ENCODE measurements around the gene SYNM. TPM values are rescaled to one million over a fixed set of nuclear protein-coding genes. Genes with fewer than 3 reads are reported as not detected.
"Not testable (repeated sequence)": the region's sequence is repeated elsewhere in the genome, so short reads cannot be mapped to it uniquely, and the experiment has no call there.

The SYNM gene
- total RNA-seq, 2 donors from 2014 or later = 2.8 to 3.3 TPM

DNA sequence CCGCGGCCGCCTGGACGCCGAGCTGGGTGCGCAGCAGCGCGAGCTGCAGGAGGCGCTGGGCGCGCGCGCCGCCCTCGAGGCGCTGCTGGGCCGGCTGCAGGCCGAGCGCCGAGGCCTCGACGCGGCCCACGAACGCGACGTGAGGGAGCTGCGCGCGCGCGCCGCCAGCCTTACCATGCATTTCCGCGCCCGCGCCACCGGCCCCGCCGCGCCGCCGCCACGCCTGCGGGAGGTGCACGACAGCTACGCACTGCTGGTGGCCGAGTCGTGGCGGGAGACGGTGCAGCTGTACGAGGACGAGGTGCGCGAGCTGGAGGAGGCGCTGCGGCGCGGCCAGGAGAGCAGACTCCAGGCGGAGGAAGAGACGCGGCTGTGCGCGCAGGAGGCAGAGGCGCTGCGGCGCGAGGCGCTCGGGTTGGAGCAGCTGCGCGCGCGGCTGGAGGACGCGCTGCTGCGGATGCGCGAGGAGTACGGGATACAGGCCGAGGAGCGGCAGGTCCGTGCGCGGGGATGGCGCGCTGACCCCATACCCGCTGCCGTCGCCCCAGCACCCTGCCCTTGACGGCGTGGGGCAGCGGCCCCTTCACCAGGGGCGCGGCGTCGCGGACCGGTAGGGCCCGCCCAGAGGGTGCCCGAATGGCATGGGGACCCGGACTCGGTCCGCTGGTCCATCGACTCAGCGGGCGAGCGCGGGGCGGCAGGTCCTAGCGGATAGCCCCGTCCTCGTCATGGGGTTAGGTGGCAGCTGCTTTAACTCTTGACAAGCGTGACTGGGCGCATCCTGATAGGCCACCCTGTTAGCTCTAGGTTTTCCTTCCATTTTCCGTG, 848 bp downstream of the SYNM start:
- Mint-ChIP-seq H3K4me1 (ENCODE audit: low read depth) (peaks cover 18% of the 10 kb centered on the region), H3K36me3 (ENCODE audit: insufficient read depth in 2 of 2) (peaks cover 0 to 1% of the 10 kb centered on the region in 2 donors), H3K9me3 (no peaks in the 10 kb centered on the region), H3K27me3 (ENCODE audit: low read depth) (peaks cover 40% of the 10 kb centered on the region), H3K4me3 (peak overlapping the region; percentile 78 to 84), H3K27ac (no peak overlapping the region)
- peak; percentile 52 to 69 for DNase-seq
- peak; percentile 66 to 68 for ATAC-seq (replicated peaks in 1 of 2)

DNA sequence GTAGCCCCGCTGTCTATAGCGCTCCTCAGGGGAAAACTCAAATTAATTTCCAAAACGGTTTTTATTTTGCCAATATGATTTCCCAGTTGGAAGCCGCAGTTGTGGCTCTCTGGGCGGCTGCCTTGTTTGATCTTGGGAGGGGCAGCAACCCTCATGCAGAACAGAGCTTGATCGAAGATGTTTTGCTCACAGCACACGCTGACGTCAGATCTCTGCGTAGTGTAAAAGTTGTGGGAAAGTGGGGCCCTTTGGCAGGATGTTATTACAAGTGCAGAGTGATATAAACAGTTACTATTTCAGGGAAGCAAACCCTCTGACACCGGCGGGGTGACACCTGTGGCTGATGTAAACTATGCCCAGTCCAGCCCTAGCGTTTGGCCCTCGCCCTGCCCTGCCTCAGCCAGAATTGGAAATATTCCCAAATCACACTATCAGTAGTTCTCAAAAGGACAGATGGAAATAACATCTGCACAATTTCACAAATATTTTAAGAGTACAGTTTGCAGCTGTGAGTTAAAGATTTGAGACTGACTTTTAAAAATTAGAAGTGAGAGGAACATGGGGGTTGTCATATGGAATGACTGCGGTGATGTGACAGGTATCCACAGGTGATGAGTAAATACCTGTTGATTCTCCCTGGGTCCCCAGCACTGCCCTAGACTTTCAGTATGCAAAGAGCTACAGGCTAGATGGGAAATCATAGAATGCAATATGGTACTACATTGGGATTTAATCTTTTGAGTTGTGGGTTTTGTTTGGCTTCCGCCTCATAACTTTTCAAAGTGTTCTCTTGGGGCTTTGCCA, 1.7 kb downstream of the SYNM start:
- H3K27ac Mint-ChIP-seq = peak overlapping the region; percentile 14
- H3K27me3 Mint-ChIP-seq (ENCODE audit: low read depth) = peaks cover 37% of the 10 kb centered on the region
- peaks cover 18% of the 10 kb centered on the region for H3K4me1 Mint-ChIP-seq (ENCODE audit: low read depth)

DNA sequence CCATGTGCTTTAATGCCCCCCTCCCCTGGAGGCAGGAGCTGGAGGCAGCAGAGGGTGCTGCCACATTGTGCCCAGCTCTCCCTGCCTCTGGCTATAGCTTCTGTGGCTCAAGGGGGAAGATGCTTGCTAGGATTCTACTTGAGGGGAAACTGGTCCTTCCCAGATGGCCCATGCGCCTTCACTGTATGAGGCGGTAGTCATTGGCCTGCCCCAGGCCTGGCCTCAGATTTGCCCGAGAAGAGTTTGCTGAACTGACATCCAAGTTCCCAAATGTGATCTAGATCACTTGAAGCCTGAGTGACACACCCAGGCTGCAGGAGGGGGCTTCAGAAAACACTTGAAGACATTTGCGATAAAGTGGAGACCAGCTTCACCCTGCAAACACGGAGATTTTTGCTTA, 4.1 kb downstream of the SYNM start:
- Mint-ChIP-seq H3K4me1 (ENCODE audit: low read depth) (peaks cover 18% of the 10 kb centered on the region), H3K27me3 (ENCODE audit: low read depth) (peaks cover 14% of the 10 kb centered on the region), H3K27ac (no peak overlapping the region), H3K36me3 (ENCODE audit: insufficient read depth in 2 of 2) (peaks cover 0 to 1% of the 10 kb centered on the region in 2 donors), H3K4me3 (no peak overlapping the region), H3K9me3 (no peaks in the 10 kb centered on the region)
- DNase-seq (no peak), ATAC-seq (replicated peaks in 1 of 2) (no peak)

More for the DNA sequence above, 1.7 kb downstream of the SYNM start:
- DNase-seq (peak; percentile 19 to 22), ATAC-seq (replicated peaks in 1 of 2) (peak in 1 of 2 donors; percentile 11)
- peaks cover 0 to 1% of the 10 kb centered on the region in 2 donors for H3K36me3 Mint-ChIP-seq (ENCODE audit: insufficient read depth in 2 of 2)
- H3K4me3 Mint-ChIP-seq = peak overlapping the region; percentile 75 to 84
- H3K9me3 Mint-ChIP-seq = no peaks in the 10 kb centered on the region

DNA sequence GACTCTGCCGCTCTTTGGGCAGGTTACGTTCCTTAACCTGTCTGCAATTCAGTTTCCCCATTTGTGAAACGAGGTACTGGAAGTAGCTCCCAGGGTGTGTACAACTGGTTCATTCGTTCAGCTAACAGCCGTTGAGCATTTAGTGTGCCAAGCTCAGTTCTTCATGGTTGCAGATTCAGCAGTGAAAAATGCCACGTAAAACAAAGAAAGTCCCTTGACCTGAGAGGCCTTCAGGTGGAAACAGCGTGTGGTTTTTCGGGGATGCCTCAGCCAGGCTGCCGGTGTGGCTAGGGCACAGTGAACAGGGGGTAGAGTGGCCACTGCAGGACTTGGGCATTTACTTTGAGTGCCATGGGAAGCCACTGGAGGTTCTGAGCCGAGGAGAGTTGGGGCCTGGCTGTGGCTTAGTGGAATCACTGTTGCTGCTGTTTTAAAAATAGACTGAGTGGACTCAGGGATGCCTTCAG, 4.7 kb downstream of the SYNM start:
- Mint-ChIP-seq H3K27me3 (ENCODE audit: low read depth) (peaks cover 14% of the 10 kb centered on the region), H3K36me3 (ENCODE audit: insufficient read depth in 2 of 2) (peaks cover 0 to 1% of the 10 kb centered on the region in 2 donors), H3K4me1 (ENCODE audit: low read depth) (peaks cover 18% of the 10 kb centered on the region), H3K4me3 (no peak overlapping the region), H3K27ac (no peak overlapping the region), H3K9me3 (no peaks in the 10 kb centered on the region)
- ATAC-seq (replicated peaks in 1 of 2) (no peak), DNase-seq (no peak)

DNA sequence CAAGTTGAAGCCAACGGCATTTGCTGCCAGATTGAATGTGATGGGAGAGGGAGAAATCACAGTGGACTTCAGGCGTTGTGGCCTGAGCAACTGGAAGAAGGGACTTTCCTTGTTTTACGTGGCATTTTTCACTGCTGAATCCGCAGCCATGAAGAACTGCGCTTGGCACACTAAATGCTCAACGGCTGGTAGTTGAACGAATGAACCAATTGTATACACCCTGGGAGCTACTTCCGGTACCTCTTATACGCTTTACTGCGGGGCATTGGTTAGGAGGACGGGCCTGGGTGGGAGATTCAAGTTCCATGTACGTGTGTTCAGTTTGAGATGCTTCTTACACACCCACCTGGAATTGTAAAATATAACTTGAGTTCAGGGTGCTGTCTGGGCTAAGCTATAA, 5.2 kb downstream of the SYNM start:
- Mint-ChIP-seq H3K4me1 (ENCODE audit: low read depth) (peaks cover 18% of the 10 kb centered on the region), H3K36me3 (ENCODE audit: insufficient read depth in 2 of 2) (no peaks in the 10 kb centered on the region), H3K4me3 (no peak overlapping the region), H3K27ac (no peak overlapping the region), H3K9me3 (no peaks in the 10 kb centered on the region), H3K27me3 (ENCODE audit: low read depth) (peaks cover 14% of the 10 kb centered on the region)
- DNase-seq (no peak), ATAC-seq (replicated peaks in 1 of 2) (no peak)

DNA sequence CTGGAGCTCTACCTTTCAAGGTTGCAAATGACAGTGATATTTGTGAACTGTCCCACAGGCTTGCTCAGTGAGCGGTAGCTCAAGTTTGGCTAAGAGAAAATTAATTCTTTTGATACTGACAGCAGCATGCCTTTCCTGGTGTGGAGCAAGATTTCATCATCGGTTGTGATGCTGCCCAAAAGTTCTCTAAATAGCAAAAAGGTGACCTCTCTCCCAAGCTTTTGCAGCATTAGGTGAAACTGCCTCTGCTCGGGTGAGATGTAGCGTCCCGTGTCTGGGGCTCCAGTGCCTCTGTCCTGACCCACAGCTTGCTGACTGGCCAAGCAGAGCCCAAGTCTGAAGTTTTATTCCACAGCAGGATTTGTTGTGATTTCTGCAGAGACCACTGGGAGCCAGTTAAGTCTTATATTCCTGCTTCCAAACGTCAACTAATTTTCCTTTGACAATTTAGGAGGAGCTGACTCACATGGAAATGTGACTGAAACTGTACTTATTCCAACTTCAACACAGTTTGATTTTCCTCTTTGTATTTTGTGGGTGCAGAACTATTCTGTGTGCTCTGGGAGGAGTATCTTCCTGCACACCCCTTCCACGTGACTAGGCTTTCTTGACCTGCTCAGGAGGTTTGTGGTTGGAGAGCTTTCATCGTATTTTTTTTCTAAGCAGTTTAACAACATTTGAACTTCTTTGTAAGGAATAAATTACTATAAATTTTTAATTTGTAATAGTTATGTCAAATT, 5.9 kb downstream of the SYNM start:
- no peak for ATAC-seq (replicated peaks in 1 of 2)
- H3K4me1 Mint-ChIP-seq (ENCODE audit: low read depth) = peaks cover 18% of the 10 kb centered on the region
- H3K36me3 Mint-ChIP-seq (ENCODE audit: insufficient read depth in 2 of 2) = no peaks in the 10 kb centered on the region
- H3K27ac Mint-ChIP-seq = no peak overlapping the region
- H3K27me3 Mint-ChIP-seq (ENCODE audit: low read depth) = peaks cover 14% of the 10 kb centered on the region
- H3K9me3 Mint-ChIP-seq = no peaks in the 10 kb centered on the region
- no peak overlapping the region for H3K4me3 Mint-ChIP-seq
- no peak for DNase-seq

DNA sequence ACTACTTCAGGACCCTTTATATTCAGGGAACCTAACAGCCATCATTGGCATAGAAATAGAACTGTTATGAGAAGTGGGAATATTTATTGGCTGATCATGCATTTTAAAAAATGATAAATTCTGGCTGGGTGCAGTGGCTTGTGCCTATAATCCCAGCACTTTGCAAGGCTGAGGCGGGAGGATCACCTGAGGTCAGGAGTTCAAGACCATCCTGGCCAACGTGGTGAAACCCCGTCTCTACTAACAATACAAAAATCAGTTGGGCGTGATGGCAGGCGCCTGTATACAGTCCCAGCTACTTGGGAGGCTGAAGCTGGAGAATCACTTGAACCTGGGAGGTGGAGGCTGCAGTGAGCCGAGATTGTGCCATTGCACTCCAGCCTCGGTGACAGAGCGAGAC, 6.8 kb downstream of the SYNM start:
- H3K9me3 Mint-ChIP-seq; H3K27ac Mint-ChIP-seq; H3K36me3 Mint-ChIP-seq (ENCODE audit: insufficient read depth in 2 of 2); H3K4me3 Mint-ChIP-seq; H3K27me3 Mint-ChIP-seq (ENCODE audit: low read depth); ATAC-seq (replicated peaks in 1 of 2); DNase-seq: not testable (repeated sequence)
- H3K4me1 Mint-ChIP-seq (ENCODE audit: low read depth) = peaks cover 13% of the 10 kb centered on the region

DNA sequence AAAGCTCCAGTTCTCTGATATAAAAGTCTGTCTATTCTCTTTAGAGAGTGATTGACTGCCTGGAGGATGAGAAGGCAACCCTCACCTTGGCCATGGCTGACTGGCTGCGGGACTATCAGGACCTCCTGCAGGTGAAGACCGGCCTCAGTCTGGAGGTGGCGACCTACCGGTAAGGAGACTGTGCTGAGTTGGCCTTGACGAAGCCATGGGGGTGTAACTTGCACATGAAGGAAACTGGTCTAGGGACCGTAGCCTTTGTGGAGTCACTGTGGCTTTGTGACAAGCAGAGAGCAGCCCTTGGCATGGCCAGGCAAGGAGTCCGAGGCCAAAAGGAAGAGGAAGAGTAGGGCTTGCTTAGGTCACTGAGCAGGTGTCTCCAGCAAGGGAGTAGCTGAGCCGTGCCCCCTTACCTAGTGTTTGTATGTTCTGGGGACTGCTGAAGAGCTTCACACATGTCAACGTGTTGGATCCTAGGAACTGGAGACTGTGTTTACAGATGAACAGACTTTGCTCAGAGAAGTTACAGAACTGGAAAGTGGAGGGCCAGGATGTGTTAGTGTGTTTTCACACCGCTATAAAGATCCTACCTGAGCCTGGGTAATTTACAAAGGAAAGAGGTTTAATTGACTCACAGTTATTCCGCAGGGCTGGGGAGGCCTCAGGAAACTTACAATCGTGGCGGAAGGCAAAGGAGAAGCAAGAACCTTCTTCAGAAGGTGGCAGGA, 8.8 kb downstream of the SYNM start:
- no peaks in the 10 kb centered on the region for H3K36me3 Mint-ChIP-seq (ENCODE audit: insufficient read depth in 2 of 2)
- no peak overlapping the region for H3K27ac Mint-ChIP-seq
- no peak overlapping the region for H3K4me3 Mint-ChIP-seq
- H3K9me3 Mint-ChIP-seq = no peaks in the 10 kb centered on the region
- H3K27me3 Mint-ChIP-seq (ENCODE audit: low read depth) = no peaks in the 10 kb centered on the region
- no peak for DNase-seq
- ATAC-seq (replicated peaks in 1 of 2) = no peak
- H3K4me1 Mint-ChIP-seq (ENCODE audit: low read depth) = no peaks in the 10 kb centered on the region

DNA sequence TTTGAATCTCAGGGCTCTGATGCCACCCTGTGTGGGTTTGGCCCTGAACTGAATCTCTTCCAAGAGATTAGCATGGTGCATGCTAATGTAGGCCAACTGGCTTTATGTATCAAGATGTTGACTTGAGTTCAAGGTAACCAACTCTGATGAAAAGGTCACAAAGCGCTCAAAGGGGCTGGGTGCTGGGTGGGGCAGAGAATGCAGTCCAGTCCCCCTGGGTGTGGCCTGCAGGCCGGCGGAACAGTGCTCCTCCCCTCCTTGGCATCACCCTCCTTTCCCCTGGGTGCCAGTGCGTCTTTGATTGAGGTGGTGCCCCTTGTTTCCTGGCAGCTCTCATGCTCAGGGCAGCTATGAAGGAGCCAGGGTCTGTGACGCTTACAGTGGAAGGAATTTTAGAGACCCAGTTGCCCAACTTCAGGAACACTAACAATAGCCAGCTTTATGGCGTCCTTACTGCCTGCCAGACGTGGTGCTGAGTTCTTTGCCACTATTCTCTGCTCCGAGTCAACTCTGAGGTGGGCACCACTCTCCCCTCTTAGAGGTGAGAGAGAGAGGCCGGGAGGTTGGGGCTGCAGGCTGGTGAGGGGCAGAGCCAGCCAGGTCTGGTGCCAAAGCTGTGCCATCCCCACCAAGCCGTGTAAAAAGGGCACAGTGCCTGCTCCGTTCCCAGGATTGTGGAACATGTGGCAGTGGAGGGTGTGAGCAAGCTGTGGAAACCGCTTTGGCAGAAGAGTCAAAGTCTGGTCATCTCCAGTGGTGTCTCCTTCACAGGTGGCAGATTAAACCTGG, 9.8 kb downstream of the SYNM start:
- no peaks in the 10 kb centered on the region for H3K27me3 Mint-ChIP-seq (ENCODE audit: low read depth)
- DNase-seq (no peak), ATAC-seq (replicated peaks in 1 of 2) (no peak)
- H3K4me1 Mint-ChIP-seq (ENCODE audit: low read depth) = no peaks in the 10 kb centered on the region
- H3K4me3 Mint-ChIP-seq = no peak overlapping the region
- H3K27ac Mint-ChIP-seq = no peak overlapping the region
- H3K36me3 Mint-ChIP-seq (ENCODE audit: insufficient read depth in 2 of 2) = no peaks in the 10 kb centered on the region
- no peaks in the 10 kb centered on the region for H3K9me3 Mint-ChIP-seq

DNA sequence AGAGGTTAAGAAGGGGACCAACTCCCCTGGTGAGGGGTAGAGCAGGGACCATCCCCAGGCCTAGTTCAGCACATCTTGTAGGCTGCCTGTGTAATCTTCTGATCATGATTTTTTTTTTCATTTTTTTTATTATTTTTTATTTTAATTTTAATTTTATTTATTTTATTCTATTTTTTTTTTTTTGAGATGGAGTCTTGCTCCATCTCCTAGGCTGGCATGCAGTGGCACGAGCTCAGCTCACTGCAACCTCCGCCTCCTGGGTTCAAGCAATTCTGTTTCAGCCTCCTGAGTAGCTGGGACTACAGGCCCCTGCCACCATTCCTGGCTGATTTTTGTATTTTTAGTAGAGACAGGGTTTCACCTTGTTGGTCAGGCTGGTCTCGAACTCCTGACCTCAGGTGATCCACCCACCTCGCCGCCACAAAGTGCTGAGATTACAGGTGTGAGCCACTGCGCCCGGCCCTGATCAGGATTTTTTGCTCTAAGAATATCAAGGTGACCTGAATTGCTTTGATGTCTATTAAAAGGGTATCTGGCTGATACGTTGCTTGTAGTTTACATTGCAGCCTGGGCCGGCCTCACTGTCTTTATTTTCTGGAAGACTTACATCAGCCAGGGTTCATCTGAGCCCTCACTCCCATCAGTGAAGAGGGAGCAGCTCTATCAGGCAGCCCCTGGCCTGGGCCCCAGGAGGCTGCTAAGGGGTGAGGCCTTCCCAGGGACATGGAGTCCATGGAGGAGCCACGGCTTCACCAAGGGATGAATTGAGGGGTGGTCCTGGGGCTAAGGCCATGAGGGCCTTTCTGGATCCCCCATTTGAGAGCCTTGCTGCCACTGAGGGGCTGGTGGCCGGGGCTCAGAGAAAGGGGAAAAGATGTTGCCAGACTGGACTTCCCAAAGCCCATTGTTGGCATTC, 10.7 kb downstream of the SYNM start:
- H3K27me3 Mint-ChIP-seq (ENCODE audit: low read depth) = no peaks in the 10 kb centered on the region
- no peak for ATAC-seq (replicated peaks in 1 of 2)
- H3K27ac Mint-ChIP-seq = no peak overlapping the region

DNA sequence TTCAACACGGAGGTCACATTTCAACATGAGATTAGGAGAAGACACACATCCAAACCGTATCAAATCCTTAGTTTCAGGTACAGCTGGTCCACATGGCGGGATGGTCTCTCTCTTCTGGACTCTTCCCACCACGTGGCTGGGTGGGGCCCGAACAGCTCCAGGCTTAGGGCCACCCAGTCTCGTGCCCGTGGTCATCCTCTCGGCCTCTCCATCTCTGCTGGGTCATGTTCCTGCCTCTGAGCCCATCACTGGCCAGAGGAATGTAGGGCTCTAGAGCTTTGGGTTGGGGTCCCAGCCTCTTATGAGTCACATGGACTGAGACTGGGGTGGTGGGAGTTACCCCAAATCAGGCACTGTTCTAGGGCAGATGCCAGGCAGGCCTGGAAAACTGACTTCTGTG, 12.2 kb downstream of the SYNM start:
- no peak for DNase-seq
- no peak for ATAC-seq (replicated peaks in 1 of 2)

More for the DNA sequence above, 10.7 kb downstream of the SYNM start:
- H3K36me3 Mint-ChIP-seq (ENCODE audit: insufficient read depth in 2 of 2) = no peaks in the 10 kb centered on the region
- no peak overlapping the region for H3K4me3 Mint-ChIP-seq
- no peaks in the 10 kb centered on the region for H3K9me3 Mint-ChIP-seq
- DNase-seq = no peak
- H3K4me1 Mint-ChIP-seq (ENCODE audit: low read depth) = no peaks in the 10 kb centered on the region

More for the DNA sequence above, 12.2 kb downstream of the SYNM start:
- Mint-ChIP-seq H3K27ac (no peak overlapping the region), H3K27me3 (ENCODE audit: low read depth) (no peaks in the 10 kb centered on the region), H3K4me3 (no peak overlapping the region), H3K4me1 (ENCODE audit: low read depth) (no peaks in the 10 kb centered on the region), H3K36me3 (ENCODE audit: insufficient read depth in 2 of 2) (no peaks in the 10 kb centered on the region), H3K9me3 (no peaks in the 10 kb centered on the region)
